ENCODE results near the gene SLC26A1.

The SLC26A1 gene

DNA sequence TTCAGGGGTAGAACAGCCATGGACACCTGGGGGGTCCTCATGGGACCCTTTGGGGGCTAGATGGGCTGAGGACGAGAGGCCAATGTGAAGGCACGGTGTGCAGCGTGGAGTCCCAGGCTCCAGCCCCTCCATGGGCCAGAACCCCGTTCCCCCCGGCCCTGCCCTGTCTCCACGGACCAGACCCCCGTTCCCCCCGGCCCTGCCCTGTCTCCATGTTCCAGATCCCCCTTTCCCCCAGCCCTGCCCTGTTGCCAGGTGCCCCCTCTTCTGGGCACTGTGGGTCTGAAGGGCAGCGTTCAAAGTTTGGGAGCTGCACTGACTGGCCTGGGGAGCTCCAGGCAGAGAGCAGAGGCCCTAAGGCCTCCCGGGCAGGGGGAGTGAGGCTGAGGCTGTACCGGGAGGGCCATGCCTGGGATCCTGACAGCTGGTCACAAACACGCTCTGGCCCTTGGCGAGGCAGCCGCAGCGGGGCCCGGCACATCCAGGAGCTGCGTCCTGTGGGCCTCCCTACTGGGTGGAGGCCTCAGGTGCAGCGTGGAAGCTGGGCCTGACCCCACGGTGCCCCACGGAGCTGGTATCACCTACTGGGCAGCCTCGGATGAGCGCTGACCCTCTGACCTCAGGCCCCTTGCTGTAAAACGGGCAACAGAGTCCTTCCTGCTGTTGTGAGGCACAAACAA, 28.7 kb downstream of the SLC26A1 start:
- no peak for DNase-seq (ENCODE audit: low spot score)

- DNase-seq (ENCODE audit: low spot score) = no peak
Observed at GRCh38 chr4:963276-964225, 29.7 kb downstream of the SLC26A1 start.

DNA sequence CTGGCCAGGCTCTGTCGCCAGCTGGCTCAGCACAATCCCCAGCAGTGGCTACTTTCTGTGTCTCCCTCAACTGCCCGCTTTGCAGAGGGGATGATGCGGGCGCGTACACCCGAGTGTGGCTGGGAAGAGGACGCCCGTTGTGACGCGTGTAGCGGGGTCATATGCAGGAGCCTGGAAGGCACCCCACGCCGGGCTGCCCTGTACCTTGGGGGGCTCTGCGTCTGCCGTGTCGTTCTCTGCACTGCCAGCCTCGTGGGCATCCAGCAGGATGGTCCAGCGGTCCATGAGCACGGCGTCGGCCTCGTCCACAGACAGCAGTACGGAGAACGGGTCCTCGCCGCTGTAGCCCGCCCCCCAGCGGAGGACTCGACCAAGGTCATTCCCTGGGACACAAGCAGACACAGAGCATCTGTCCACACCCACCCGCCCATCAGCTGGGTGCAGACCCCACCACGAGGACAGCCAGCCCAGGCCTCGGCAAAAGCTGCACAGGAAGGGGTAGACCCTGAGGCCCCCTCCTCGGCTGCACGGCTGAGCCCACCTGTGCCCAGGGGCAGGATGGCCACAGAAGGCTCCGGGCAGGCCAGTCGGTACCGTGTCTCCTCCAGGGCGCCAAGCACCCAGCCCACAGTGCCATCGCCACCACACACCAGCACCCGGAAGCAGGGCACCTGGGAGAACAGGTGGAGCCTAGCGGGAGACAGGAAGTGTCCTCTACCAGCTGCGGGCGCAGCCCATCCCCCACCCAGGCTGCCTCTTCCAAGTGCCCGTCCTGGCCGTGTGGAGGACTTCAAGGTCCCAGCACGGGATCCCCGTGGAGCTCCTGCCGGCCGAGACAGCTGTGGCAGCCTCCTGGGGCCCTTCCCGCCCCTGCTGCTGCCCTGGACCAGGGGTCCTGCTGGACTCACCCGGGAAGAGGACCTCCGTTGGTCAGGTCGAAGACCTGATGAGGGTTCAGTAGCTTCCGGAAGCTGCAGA, 30.7 kb downstream of the SLC26A1 start:
- no peak for DNase-seq (ENCODE audit: low spot score)

DNA sequence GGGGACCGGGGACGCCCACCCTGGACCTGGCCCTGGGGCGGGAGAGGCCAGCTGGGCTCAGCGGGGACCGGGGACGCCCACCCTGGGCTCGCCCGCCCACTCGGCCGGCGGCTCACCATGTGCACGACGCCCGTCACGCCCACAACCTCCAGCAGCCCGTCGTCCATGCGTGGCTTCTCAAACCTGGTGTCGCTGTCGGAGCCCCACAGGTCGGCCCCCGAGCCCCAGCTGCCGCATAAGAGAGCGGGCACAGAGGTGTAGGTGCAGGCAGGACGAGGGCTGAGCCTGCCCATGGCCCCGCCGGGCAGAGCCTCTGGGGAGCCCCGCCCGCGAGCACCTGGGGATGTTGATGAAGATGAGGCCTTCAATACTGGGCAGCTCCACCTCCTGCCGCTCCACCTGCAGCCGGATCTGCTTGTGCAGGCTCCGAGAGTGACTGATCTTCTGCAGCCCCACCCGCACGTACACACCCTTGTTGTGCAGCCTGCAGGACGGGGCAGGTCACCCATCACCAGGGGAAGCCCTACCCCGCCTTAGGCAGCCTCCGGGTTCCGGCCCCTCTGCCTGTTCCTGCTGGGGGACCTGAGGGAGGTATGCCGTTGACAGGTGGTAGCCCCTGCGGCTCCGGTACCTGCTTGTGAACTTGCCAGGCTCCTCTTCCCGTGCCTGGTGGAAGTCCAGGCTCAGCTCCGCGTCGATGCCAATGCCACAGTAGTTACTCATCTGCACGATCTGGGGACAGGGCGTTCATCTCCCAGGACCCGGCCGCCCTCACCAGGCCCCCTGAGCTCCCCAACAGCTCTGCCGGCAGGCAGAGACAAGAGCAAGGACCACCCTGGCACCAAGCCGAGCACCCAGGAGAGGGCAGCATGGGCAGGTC, 31.6 kb downstream of the SLC26A1 start:
- no peak for DNase-seq (ENCODE audit: low spot score)

DNA sequence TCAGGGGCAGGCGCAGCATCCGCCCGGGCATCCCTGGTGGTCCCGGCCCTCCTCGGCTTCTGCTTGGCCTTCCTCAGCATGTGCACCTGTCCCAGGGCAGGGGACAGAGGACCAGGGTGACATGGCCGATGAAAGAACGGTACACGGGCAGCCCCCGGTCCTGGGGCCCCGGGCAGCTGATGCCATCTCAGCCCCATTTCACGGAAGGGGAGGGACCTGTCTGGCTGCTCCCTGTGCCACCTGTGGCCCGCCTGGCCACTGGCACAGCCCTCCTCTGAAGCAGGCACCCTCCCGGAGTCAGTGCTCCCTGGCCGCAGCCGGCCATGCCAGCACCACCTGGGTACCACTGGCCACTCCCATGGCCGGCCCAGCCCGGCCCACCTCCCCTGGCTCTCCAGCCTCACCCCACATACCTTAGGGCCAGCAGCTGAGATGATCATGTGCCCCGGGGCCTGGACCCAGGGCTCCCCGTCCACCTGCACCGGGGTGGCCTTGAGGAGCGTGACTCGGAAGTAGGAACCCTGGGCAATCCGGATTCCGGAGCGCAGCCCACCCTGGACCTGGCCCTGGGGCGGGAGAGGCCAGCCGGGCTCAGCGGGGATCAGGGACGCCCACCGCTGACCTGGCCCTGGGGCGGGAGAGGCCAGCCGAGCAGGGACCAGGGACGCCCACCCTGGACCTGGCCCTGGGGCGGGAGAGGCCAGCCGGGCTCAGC, 32.4 kb downstream of the SLC26A1 start:
- no peak for DNase-seq (ENCODE audit: low spot score)

GRCh38 chr4:960140-960635, 33.0 kb downstream of the SLC26A1 start:
- no peak for DNase-seq (ENCODE audit: low spot score)

- DNase-seq (ENCODE audit: low spot score) = no peak
Observed at GRCh38 chr4:959338-960139, 33.7 kb downstream of the SLC26A1 start.

- no peak for DNase-seq (ENCODE audit: low spot score)
Observed at GRCh38 chr4:958696-959337, 34.4 kb downstream of the SLC26A1 start.

- no peak for DNase-seq (ENCODE audit: low spot score)
Observed at GRCh38 chr4:958314-958665, 34.9 kb downstream of the SLC26A1 start.

- peak; percentile 44 for DNase-seq (ENCODE audit: low spot score)
Observed at GRCh38 chr4:957581-958313, 35.5 kb downstream of the SLC26A1 start.

GRCh38 chr4:957231-957580, 36.0 kb downstream of the SLC26A1 start:
- no peak for DNase-seq (ENCODE audit: low spot score)

DNA sequence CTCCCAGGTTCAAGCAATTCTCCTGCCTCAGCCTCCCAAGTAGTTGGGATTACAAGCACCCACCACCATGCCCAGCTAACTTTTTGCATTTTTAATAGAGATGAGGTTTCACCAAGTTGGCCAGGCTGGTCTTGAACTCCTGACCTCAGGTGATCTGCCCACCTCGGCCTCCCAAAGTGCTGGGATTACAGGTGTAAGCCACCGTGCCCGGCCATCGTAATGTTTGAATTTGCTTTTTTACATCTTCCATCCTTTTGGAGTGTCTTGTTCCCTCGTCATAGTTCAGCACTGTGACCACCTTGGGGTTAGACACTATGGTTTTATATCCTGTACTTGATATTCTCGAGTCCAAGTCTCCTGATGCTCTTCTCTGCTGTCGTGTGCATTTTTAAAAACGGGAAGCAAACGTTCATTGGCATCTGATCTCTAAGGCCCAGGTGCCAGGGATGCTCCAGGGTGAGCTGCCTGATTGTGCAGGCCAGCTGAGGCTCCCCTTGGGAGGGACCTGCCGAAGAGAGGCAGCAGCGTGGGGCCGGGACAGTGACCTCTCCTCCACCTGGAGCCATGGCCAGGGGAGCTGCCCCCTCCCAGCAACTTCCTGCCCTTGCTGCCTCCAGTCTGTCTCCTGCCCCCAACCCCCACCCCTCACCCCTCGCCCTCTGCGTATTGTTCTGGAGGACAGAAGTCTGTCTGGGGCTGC, 36.5 kb downstream of the SLC26A1 start:
- no peak for DNase-seq (ENCODE audit: low spot score)

GRCh38 chr4:955931-956381, 37.2 kb downstream of the SLC26A1 start:
- no peak for DNase-seq (ENCODE audit: low spot score)

DNA sequence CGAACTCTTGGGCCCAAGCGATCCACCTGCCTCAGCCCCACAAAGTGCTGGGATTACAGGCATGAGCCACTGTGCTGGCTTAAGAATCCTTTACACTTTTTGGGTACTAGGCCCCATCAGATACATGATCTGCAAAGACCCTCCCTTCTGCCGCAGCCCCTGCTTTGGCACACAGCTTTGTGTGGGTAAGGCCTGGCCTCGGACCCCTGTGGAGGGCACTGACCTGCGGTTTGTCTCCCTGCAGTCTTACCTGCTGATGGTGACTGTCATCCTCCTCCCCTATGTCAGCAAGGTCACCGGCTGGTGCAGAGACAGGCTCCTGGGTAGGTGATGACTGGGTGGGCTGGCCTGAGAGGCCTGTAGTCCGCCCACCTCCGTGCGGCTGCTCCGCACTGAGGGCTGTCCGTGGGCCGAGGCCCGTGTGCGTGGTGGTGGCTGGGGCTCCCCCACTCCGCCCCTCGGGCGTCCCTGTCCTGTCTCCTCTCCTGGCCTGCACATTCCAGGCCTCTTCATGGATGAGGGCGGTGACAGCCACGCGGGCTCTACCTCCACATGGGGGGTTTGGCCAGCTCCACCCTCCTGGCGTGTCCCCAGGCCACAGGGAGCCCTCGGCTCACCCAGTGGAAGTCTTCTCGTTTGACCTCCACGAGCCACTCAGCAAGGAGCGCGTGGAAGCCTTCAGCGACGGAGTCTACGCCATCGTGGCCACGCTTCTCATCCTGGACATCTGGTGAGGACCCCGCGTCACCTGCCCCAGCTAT, 37.9 kb downstream of the SLC26A1 start:
- DNase-seq (ENCODE audit: low spot score) = no peak

DNA sequence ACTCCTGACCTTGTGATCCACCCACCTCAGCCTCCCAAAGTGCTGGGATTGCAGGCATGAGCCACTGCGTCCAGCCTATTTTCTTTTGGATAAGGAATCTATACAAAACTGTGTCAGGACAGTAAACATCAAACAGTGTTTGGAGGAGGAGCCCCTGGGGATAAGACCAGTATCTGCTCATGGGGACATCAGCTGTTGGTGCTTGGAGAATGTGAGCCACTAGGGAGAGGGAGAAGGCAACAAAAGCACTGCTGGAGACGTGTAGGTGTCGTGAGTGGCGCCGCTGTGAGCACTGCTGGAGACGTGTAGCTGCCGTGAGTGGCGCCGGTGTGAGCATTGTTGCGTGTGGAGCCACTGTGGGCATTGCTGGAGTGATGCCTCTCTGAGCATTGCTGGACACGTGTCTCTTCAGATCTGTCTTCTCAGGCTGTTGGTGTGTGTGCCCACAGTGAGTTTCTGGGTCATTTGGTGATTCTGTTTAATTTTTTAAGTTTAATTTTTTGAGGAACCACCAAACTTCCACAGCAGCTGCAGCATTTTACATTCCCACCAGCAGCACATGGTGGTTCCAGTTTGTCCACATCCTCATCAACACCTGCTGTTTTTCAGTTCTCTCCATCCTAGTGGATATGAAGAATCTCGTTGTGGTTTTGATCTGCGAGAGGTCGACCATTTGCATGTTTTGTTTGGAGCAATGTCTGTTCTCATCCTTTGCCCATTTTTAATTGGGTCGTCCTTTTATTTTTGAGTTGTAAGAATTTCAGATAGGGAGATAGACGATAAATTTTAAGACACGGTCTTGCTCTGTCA, 38.8 kb downstream of the SLC26A1 start:
- no peak for DNase-seq (ENCODE audit: low spot score)

- DNase-seq (ENCODE audit: low spot score) = no peak
Observed at GRCh38 chr4:953574-953915, 39.7 kb downstream of the SLC26A1 start.

Data from Ammon's horn (tissue), 1 donor.